Osteoblast (primary cell): ENCODE results near the gene C1S. TPM values are rescaled to one million over a fixed set of nuclear protein-coding genes. Genes with fewer than 3 reads are reported as not detected.

ENCODE experiments used
- DNase-seq: peaks from one replicate; pipeline ENCODE4 v3.0.0; 2011; ENCODE audit warnings: low spot score, mixed read lengths; ENCODE audit not compliant: insufficient read length; ENCODE audit errors: missing footprints
- H2AFZ ChIP-seq: 2 replicates; pipeline ENCODE4 v1.6.0; 2011; ENCODE audit warnings: mild to moderate bottlenecking, low read length
- H3K27ac ChIP-seq: 2 replicates; pipeline ENCODE4 v1.5.1; 2011; ENCODE audit warnings: mild to moderate bottlenecking, low read depth, low read length, moderate library complexity
- H3K27me3 ChIP-seq: 2 replicates; pipeline ENCODE4 v1.6.0; 2012; ENCODE audit warnings: mild to moderate bottlenecking, control low read depth, inconsistent platforms, low read length, moderate library complexity; ENCODE audit not compliant: insufficient read depth
- H3K36me3 ChIP-seq: 2 replicates; pipeline ENCODE4 v1.5.1; 2011; ENCODE audit warnings: mild to moderate bottlenecking, low read length, control low read depth, moderate library complexity; ENCODE audit not compliant: insufficient read depth
- H3K4me1 ChIP-seq: 2 replicates; pipeline ENCODE4 v1.5.1; 2011; ENCODE audit warnings: mild to moderate bottlenecking, low read length, control low read depth, moderate library complexity; ENCODE audit not compliant: insufficient read depth
- H3K4me2 ChIP-seq: 2 replicates; pipeline ENCODE4 v1.6.0; 2011; ENCODE audit warnings: mild to moderate bottlenecking, low read length; ENCODE audit not compliant: insufficient read depth
- H3K4me3 ChIP-seq: fragments of 200-600 bp; sonication (generic); 3 replicates; pipeline ENCODE4 v1.5.1; 2012; ENCODE audit warnings: mild to moderate bottlenecking, low read length, inconsistent platforms; ENCODE audit not compliant: insufficient read depth
- H3K79me2 ChIP-seq: 2 replicates; pipeline ENCODE4 v1.6.0; 2012; ENCODE audit warnings: mild to moderate bottlenecking, low read length, control low read depth, inconsistent platforms; ENCODE audit not compliant: insufficient read depth
- H3K9me3 ChIP-seq: 2 replicates; pipeline ENCODE4 v1.5.1; 2011; ENCODE audit warnings: low read depth, low read length, control low read depth
- H4K20me1 ChIP-seq: 2 replicates; pipeline ENCODE4 v1.6.0; 2012; ENCODE audit warnings: mild to moderate bottlenecking, low read length, control low read depth; ENCODE audit not compliant: insufficient read depth
- CTCF ChIP-seq: IDR thresholded peaks from 2 replicates; pipeline ENCODE4 v1.5.1; 2011; ENCODE audit warnings: mild to moderate bottlenecking, low read depth, low read length, moderate library complexity; ENCODE audit errors: extremely low read depth
- total RNA-seq: library from RNA; depleted of rRNA; stranded (reverse); fragments of >200 nt; gene quantifications from 2 replicates; pipeline ENCODE4 v1.2.3, GENCODE V29; 2012

Gene C1S
- total RNA-seq, 1 donor: 443 TPM

GRCh38 chr12:7065073-7065623 is 4.6 kb downstream of the C1S start:
- Histone ChIP-seq H3K4me1 (peaks cover 34% of the 10 kb centered on the region), H3K36me3 (peaks cover 15% of the 10 kb centered on the region), H3K79me2 (no peaks in the 10 kb centered on the region), H3K27me3 (no peaks in the 10 kb centered on the region), H2AFZ (no peak overlapping the region), H3K4me3 (no peak overlapping the region), H3K4me2 (no peak overlapping the region), H3K27ac (no peak overlapping the region), H4K20me1 (no peaks in the 10 kb centered on the region), H3K9me3 (no peaks in the 10 kb centered on the region)
- no peak for TF ChIP-seq CTCF
- DNase-seq: no peak

GRCh38 chr12:7066596-7066995 is 6.1 kb downstream of the C1S start:
- Histone ChIP-seq H3K4me2 (no peak overlapping the region), H3K27me3 (no peaks in the 10 kb centered on the region), H2AFZ (no peak overlapping the region), H3K4me1 (peaks cover 24% of the 10 kb centered on the region), H3K79me2 (no peaks in the 10 kb centered on the region), H3K36me3 (peaks cover 15% of the 10 kb centered on the region), H4K20me1 (no peaks in the 10 kb centered on the region), H3K27ac (no peak overlapping the region), H3K9me3 (no peaks in the 10 kb centered on the region), H3K4me3 (no peak overlapping the region)
- no peak for TF ChIP-seq CTCF
- DNase-seq: no peak

DNA sequence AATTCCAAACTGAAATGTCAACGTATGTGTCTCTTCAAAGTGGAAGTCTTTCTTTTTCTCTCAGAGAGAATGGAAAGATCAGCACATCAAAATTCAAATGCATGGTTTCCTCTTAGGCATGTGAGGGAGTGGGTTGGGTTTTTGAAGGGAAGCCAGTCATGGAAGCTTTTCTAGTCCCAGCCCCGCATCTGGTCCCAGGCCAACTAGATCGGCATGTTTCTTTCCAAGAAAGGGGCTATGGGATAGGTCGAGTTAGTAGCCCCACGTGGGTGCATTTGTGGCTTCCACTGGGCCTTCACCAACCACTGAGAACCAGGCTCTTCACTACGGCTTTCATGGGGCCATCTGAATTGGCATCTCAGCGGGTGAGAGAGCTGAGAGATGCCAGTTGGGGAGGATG is 6.6 kb downstream of the C1S start:
- H3K27ac ChIP-seq: no peak overlapping the region
- DNase-seq: no peak
- no peak for TF ChIP-seq CTCF

DNA sequence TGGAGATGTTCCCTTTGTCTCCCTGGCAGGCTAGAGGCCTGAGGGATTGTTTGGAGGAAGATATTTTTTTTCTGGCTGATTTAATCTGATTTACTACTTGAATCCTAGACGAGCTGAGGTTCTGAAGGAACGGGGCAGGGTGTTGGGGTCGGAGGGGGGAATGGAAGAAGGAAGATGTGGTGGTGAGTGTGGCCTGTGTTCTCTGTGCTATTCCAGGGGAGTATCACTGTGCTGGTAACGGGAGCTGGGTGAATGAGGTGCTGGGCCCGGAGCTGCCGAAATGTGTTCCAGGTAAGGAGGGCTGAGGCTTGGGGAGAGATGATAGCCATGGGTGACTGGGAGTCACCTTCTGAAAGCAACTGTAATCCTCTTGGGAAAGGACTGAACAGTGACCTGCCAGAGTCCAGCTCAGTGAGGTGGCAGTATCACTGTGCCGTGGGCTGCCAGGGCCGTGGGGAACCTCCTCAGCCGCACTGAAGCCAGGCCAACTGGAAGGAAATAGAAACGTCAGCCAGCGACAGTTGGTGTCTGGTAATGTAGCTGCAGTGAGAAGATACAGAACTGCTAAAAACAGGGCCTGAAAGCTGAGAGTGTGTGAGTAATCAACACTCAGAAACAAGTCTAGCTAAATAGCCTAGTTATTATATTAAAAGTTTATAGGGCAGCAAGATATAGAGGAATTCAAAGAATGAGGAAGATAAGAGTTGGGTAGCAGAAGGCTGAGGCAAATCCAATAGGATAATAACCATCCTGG is 7.9 kb downstream of the C1S start:
- TF ChIP-seq CTCF: no peak
- Histone ChIP-seq H3K4me2 (peak overlapping the region; percentile 2), H3K27ac (no peak overlapping the region)

More for the DNA sequence above, 6.6 kb downstream of the C1S start:
- H2AFZ ChIP-seq: no peak overlapping the region
- H3K9me3 ChIP-seq: no peaks in the 10 kb centered on the region
- peaks cover 23% of the 10 kb centered on the region for H3K4me1 ChIP-seq
- no peaks in the 10 kb centered on the region for H4K20me1 ChIP-seq
- H3K36me3 ChIP-seq: peaks cover 15% of the 10 kb centered on the region
- no peaks in the 10 kb centered on the region for H3K27me3 ChIP-seq
- no peak overlapping the region for H3K4me2 ChIP-seq
- H3K4me3 ChIP-seq: no peak overlapping the region
- H3K79me2 ChIP-seq: no peaks in the 10 kb centered on the region

More for the DNA sequence above, 7.9 kb downstream of the C1S start:
- Histone ChIP-seq H3K36me3 (peaks cover 15% of the 10 kb centered on the region), H3K4me3 (no peak overlapping the region), H3K79me2 (no peaks in the 10 kb centered on the region), H4K20me1 (no peaks in the 10 kb centered on the region), H2AFZ (no peak overlapping the region), H3K27me3 (no peaks in the 10 kb centered on the region), H3K4me1 (peaks cover 23% of the 10 kb centered on the region), H3K9me3 (no peaks in the 10 kb centered on the region)
- DNase-seq: no peak
